PC-3 (cell line): ENCODE data around the gene EXOSC5. TPM values are rescaled to one million over a fixed set of nuclear protein-coding genes. Genes with fewer than 3 reads are reported as not detected.

Experiments used
- ATAC-seq: fragments of 200-7000 bp; cut with Tn5 transposase; 2 replicates; pipeline ENCODE4 v1.9.1; 2020; ENCODE audit warnings: mild to moderate bottlenecking, moderate library complexity
- BruUV-seq: library from RNA; stranded (reverse); fragments of 400-500 nt; replicated peaks from 2 replicates; lab custom pipeline; 2021; lab: Mats Ljungman, UMichigan
- CTCF ChIA-PET: fragments of 300-600 bp; sonication (Branson Sonifier 250); formaldehyde crosslinking; loops from one replicate; lab custom pipeline; 2022; ENCODE audit warnings: antibody characterized with exemption; lab: Charles Lee
- POLR2A ChIA-PET: fragments of 300-600 bp; sonication (Branson Sonifier 250); formaldehyde crosslinking; loops from one replicate; lab custom pipeline; 2022; ENCODE audit warnings: antibody characterized with exemption; ENCODE audit not compliant: unreplicated experiment; lab: Charles Lee
- DNase-seq: peaks from one replicate; pipeline ENCODE4 v3.0.0-alpha.2; 2015
- H2AFZ ChIP-seq: fragments of 300-600 bp; sonication (generic); 2 replicates; pipeline ENCODE4 v1.6.0; 2016; ENCODE audit warnings: antibody characterized with exemption, low read length
- H3F3A ChIP-seq: fragments of 300-600 bp; sonication (generic); one replicate; pipeline ENCODE4 v1.6.0; 2017; ENCODE audit warnings: antibody characterized with exemption, low read length, control low read depth, mild to moderate bottlenecking; ENCODE audit not compliant: unreplicated experiment
- H3K27ac ChIP-seq: fragments of 300-600 bp; sonication (generic); 2 replicates; pipeline ENCODE4 v1.5.1; 2016; ENCODE audit warnings: mild to moderate bottlenecking, low read length
- H3K27me3 ChIP-seq: fragments of 300-600 bp; sonication (generic); 2 replicates; pipeline ENCODE4 v1.6.1; 2016; ENCODE audit warnings: low read length, mixed read lengths
- H3K36me3 ChIP-seq: fragments of 300-600 bp; sonication (generic); 2 replicates; pipeline ENCODE4 v1.6.1; 2016; ENCODE audit warnings: low read depth, mixed run types, low read length, mixed read lengths
- H3K4me1 ChIP-seq: fragments of 300-600 bp; sonication (generic); 2 replicates; pipeline ENCODE4 v1.5.1; 2016; ENCODE audit warnings: low read length; ENCODE audit not compliant: insufficient read depth
- H3K4me2 ChIP-seq: fragments of 300-600 bp; sonication (generic); 2 replicates; pipeline ENCODE4 v1.6.0; 2016; ENCODE audit warnings: low read length
- H3K4me3 ChIP-seq: fragments of 300-600 bp; sonication (generic); 2 replicates; pipeline ENCODE4 v1.5.1; 2016; ENCODE audit warnings: mild to moderate bottlenecking, low read length, mixed read lengths
- H3K79me2 ChIP-seq: fragments of 300-600 bp; sonication (generic); 2 replicates; pipeline ENCODE4 v1.6.1; 2017; ENCODE audit warnings: low read length, mixed read lengths
- H3K9ac ChIP-seq: fragments of 300-600 bp; sonication (generic); 2 replicates; pipeline ENCODE4 v1.6.0; 2016; ENCODE audit warnings: mild to moderate bottlenecking, low read length
- H3K9me2 ChIP-seq: fragments of 300-600 bp; sonication (generic); replicated peaks from 2 replicates; pipeline ENCODE4 v1.6.1; 2016; ENCODE audit warnings: mixed run types, low read length, mixed read lengths
- H3K9me3 ChIP-seq: fragments of 300-600 bp; sonication (generic); 2 replicates; pipeline ENCODE4 v1.6.1; 2016; ENCODE audit warnings: low read length, mixed read lengths
- H4K20me1 ChIP-seq: fragments of 300-600 bp; sonication (generic); 2 replicates; pipeline ENCODE4 v1.6.1; 2016; ENCODE audit warnings: low read length, mixed read lengths
- EZH2 ChIP-seq: fragments of 300-600 bp; sonication (generic); IDR thresholded peaks from one replicate; pipeline ENCODE4 v1.6.1; 2017; ENCODE audit warnings: antibody characterized with exemption, mild to moderate bottlenecking, low read length; ENCODE audit not compliant: unreplicated experiment
- EZH2phosphoT487 ChIP-seq: fragments of 300-600 bp; sonication (generic); IDR thresholded peaks from 2 replicates; pipeline ENCODE4 v1.6.1; 2018; ENCODE audit warnings: mild to moderate bottlenecking, antibody characterized with exemption, low read length, borderline replicate concordance
- intact Hi-C: fragments of 100-400 bp; cut with micrococcal nuclease; formaldehyde crosslinking; loops from 2 replicates; pipeline ENCODE4 v1.9.0; 2023
- total RNA-seq: library from RNA; depleted of rRNA; stranded (reverse); fragments of >200 nt; gene quantifications from 2 replicates; pipeline ENCODE4 v1.2.3, GENCODE V29; 2014
- TF ChIP-seq, protein P1 (sequence below): fragments of 300-600 bp; sonication (generic); conservative IDR thresholded peaks from 2 replicates; pipeline ENCODE4 v1.5.1; 2017; ENCODE audit warnings: antibody characterized with exemption, low read depth, mild to moderate bottlenecking, low read length

Gene EXOSC5
- total RNA-seq, 1 experiment from 2014 or later: 40.8 TPM

DNA sequence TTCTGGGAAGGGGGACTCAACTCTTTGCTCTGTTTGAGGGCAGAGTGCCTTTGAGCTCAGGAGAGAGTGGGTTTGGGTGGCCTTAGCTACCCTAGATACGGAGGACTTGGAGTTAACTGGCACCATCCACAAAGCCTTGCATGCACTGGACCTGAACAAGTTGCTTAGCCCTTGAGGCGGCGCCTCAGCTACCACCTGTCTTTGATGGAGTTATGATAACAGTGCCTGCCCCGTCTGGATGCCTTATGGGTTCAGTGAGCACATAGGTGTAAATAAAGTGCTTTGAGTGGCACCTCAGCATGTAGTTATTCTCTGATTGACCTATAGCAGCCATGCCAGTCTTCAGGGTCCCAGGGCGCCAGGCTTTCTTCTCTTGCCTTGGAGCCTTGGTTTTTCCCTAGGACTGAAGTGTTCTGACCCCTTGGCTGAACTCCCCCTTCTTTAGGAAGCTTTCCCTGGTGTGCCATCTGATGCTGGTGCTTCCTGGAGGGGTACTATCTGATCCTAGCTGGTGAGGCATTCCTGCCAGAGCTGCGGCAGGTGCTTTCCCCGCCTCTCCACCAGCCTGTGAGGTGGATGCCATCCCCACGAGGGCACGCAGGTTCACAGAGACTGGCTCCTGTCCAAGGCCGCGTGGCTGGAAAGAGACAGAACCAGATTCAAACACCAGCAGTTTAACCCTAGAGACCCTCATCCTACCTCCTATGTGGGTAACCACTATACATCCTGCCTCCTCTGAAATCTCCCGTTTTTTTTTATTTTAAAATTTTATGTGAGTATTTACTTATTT is 6.2 kb upstream of the EXOSC5 start:
- 0 out of 2 replicates have a peak, but pooled peaks cover 5% of the 10 kb centered on the region for H3K4me1 ChIP-seq
- H2AFZ ChIP-seq: no peak overlapping the region
- BruUV-seq: no TSS peak
- POLR2A ChIA-PET: no interaction called here
- CTCF ChIA-PET: no interaction called here
- ATAC-seq: no peak
- no peak overlapping the region for H3K4me3 ChIP-seq
- no peaks in the 10 kb centered on the region for H3K36me3 ChIP-seq
- peaks cover 9% of the 10 kb centered on the region for H3K79me2 ChIP-seq
- no peak for DNase-seq
- TF ChIP-seq EZH2 (no peak), EZH2phosphoT487 (no peak)
- TF ChIP-seq, protein P1, sequence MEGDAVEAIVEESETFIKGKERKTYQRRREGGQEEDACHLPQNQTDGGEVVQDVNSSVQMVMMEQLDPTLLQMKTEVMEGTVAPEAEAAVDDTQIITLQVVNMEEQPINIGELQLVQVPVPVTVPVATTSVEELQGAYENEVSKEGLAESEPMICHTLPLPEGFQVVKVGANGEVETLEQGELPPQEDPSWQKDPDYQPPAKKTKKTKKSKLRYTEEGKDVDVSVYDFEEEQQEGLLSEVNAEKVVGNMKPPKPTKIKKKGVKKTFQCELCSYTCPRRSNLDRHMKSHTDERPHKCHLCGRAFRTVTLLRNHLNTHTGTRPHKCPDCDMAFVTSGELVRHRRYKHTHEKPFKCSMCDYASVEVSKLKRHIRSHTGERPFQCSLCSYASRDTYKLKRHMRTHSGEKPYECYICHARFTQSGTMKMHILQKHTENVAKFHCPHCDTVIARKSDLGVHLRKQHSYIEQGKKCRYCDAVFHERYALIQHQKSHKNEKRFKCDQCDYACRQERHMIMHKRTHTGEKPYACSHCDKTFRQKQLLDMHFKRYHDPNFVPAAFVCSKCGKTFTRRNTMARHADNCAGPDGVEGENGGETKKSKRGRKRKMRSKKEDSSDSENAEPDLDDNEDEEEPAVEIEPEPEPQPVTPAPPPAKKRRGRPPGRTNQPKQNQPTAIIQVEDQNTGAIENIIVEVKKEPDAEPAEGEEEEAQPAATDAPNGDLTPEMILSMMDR: no peak
- no peak overlapping the region for H3K4me2 ChIP-seq
- H3K9me2 ChIP-seq: no peaks in the 10 kb centered on the region
- H3K9ac ChIP-seq: no peak overlapping the region
- no peaks in the 10 kb centered on the region for H3K9me3 ChIP-seq
- intact Hi-C loops: no loop called here
- no peak overlapping the region for H3K27ac ChIP-seq
- no peaks in the 10 kb centered on the region for H4K20me1 ChIP-seq
- H3F3A ChIP-seq: no peaks in the 10 kb centered on the region
- no peaks in the 10 kb centered on the region for H3K27me3 ChIP-seq

DNA sequence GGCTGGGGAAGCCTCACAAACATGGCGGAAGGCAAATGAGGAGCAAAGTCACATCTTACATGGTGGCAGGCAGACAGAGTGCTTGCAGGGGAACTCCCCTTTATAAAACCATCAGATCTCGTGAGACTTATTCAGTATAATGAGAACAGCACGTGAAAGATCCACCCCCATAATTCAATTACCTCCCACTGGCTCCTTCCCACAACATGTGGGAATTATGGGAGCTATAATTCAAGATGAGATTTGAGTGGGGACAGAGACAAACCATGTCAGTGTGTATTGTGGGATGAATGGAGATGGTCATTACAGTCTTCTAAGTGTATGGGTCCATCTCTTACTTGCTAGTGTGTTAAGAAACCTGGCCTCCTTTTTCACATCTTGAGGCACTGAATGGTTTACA is 4.9 kb upstream of the EXOSC5 start:
- ChIA-PET CTCF (interaction anchor here (0.6 kb wide), 1 partner anchor 1431 kb away, joined by 3 read pairs; the partner anchor contains the start of gene PSMC4), POLR2A (no interaction called here)
- Histone ChIP-seq H3F3A (no peaks in the 10 kb centered on the region), H3K36me3 (no peaks in the 10 kb centered on the region), H3K9ac (no peak overlapping the region), H3K4me2 (no peak overlapping the region), H3K27ac (no peak overlapping the region), H3K79me2 (peaks cover 16% of the 10 kb centered on the region), H2AFZ (no peak overlapping the region), H3K9me3 (no peaks in the 10 kb centered on the region), H3K4me3 (no peak overlapping the region), H3K27me3 (no peaks in the 10 kb centered on the region), H3K4me1 (0 out of 2 replicates have a peak, but pooled peaks cover 5% of the 10 kb centered on the region), H3K9me2 (no peaks in the 10 kb centered on the region), H4K20me1 (no peaks in the 10 kb centered on the region)
- intact Hi-C loops: no loop called here
- no peak for ATAC-seq
- DNase-seq: no peak
- no TSS peak for BruUV-seq
- TF ChIP-seq, protein P1: no peak
- TF ChIP-seq EZH2phosphoT487 (no peak), EZH2 (no peak)

- intact Hi-C loops: no loop called here
- Histone ChIP-seq H2AFZ (no peak overlapping the region), H3K79me2 (peaks cover 20% of the 10 kb centered on the region), H3K4me2 (no peak overlapping the region), H4K20me1 (no peaks in the 10 kb centered on the region), H3K36me3 (no peaks in the 10 kb centered on the region), H3K9me3 (no peaks in the 10 kb centered on the region), H3K9me2 (no peaks in the 10 kb centered on the region), H3K4me3 (no peak overlapping the region), H3K27ac (no peak overlapping the region), H3F3A (no peaks in the 10 kb centered on the region), H3K27me3 (no peaks in the 10 kb centered on the region), H3K9ac (no peak overlapping the region), H3K4me1 (0 out of 2 replicates have a peak, but pooled peaks cover 5% of the 10 kb centered on the region)
- no peak for ATAC-seq
- BruUV-seq: no TSS peak
- no peak for DNase-seq
- POLR2A ChIA-PET: no interaction called here
- CTCF ChIA-PET: interaction anchor here (0.6 kb wide), 1 partner anchor 1431 kb away, joined by 3 read pairs; the partner anchor contains the start of gene PSMC4
- TF ChIP-seq, protein P1: no peak
- TF ChIP-seq EZH2 (no peak), EZH2phosphoT487 (no peak)
Observed at GRCh38 chr19:41401483-41401882, 4.3 kb upstream of the EXOSC5 start.
